LNCaP clone FGC (cell line): ENCODE measurements around the gene TRAPPC2L.

Source experiments
- DNase-seq: peaks from one replicate; pipeline ENCODE4 v3.0.0-alpha.2; 2011; ENCODE audit warnings: low read depth
- H3K4me3 ChIP-seq: 2 replicates; pipeline ENCODE4 v1.5.1; 2011; ENCODE audit warnings: mild to moderate bottlenecking, low read depth, low read length, control low read depth
- CTCF ChIP-seq: IDR thresholded peaks from 2 replicates; pipeline ENCODE4 v1.5.1; 2012; ENCODE audit warnings: mild to moderate bottlenecking; ENCODE audit not compliant: control insufficient read depth, insufficient read depth; ENCODE audit errors: extremely low read depth

The TRAPPC2L gene

DNA sequence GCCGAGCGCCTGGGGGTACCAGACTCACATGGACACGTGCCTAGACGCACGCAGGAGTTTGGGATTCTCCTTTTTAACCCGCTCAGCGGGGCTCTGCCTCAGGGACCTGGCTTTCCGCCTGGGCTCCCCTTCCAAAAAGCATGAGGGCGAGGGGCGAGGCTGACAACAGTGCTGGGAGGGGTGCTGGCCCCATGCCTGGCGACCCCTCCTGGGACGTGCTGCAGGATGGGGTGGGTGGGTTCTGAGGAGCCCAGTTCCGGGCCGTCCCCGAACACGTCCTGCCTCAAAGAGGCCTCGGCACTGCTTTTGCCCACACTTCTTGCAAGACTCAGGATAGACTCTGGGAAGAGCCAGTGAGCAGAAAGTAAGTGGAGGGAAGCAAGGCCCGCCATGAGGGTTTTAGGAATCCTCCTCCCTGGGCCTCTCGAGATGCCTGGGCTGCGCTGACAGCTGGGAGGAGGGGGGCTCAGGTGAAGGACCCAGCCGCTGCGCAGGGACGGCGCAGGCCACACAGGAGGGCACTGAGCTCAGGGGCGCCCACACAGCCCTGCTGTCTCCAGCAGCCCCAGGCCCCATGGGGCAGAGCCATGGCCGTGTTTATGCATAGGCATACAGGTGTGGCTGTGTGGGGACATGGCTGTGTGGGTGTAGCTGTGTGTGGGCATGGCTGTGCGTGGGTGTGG lies 24.9 kb downstream of the TRAPPC2L start:
- no peak overlapping the region for H3K4me3 ChIP-seq
- DNase-seq = no peak
- TF ChIP-seq CTCF = no peak

DNA sequence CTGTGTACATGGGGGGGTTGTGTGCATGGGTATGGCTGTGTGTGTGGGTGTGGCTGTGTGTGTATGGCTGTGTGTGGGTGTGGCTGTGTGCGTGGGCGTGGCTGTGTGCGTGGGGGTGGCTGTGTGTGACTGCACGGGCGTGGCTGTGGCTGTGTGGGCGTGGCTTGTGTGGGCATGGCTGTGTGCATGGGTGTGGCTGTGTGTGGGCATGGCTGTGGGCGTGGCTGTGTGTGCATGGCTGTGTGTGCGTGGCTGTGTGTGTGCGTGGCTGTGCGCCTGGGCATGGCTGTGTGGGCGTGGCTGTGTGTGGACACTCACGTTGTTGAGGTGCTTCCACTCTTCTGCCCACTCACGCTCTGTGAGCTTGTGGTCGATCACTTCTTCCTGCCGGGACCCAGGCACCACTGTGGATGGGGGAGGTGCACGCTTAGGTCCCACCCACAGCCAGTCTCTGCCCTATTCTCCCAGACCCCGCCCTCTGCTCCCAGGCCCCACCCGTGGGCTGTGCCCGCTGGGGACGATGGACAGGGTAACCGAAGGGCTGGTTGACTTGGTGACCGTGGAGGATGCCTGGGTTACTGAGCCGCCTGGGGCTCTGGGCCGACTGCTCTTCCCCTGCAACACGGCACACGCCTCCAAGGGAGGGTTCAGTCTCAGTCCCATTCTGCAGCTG lies 25.6 kb downstream of the TRAPPC2L start:
- H3K4me3 ChIP-seq = no peak overlapping the region
- peak; percentile 58 for DNase-seq
- no peak for TF ChIP-seq CTCF

DNA sequence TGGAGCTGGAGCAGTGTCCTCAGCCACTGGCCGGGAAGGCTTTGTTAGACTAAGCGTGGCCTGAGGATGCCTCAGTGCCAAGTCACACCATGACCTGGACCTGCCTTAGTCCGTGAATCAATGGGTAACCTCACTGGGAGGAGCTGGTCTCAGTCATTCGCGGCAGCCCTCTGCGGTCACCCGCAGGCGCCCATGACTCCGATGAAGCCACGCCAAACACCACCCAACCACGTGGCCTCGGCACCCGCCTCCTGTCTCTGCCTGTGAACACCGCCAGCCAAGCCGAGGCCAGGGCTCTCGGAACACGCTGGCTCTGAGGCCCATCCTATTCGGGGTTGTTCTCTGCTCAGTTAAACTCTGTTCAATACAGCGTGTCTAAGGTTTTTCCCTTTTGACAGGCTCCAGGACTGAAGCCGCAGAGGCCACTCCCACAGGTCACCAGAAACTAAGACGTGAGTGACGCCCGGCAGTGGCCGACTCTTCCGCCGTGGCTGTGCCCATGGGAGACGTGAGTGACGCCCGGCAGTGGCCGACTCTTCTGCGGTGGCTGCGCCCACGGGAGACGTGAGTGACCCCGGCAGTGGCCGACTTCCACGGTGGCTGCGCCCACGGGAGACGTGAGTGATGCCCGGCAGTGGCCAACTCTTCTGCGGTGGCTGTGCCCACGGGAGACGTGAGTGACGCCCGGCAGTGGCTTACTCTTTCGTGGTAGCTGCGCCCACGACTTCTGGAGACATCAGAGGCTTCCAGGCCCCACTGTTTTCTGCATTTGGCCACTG lies 26.4 kb downstream of the TRAPPC2L start:
- DNase-seq = no peak
- no peak for TF ChIP-seq CTCF
- no peak overlapping the region for H3K4me3 ChIP-seq

DNA sequence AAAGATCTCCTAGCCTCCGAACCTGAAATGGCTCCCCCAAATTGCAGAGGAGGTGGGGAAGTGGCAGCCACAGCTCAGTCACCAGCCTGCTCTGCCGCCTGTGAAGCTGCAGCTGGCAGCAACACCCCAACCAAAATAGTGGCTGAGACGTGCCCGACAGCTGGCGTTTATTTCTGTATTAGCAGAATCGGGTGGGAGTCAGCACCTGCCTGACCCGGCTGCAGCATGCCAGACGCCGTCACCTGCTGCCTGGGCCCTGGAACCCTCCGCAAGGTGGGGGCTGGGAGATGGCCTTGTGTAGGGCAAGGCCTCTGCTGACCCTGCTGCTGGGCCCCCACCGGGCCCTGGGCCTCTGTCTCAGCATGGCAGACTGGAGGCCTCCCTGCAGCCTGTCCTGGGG lies 27.0 kb downstream of the TRAPPC2L start:
- no peak for TF ChIP-seq CTCF
- H3K4me3 ChIP-seq = no peak overlapping the region
- DNase-seq = no peak

DNA sequence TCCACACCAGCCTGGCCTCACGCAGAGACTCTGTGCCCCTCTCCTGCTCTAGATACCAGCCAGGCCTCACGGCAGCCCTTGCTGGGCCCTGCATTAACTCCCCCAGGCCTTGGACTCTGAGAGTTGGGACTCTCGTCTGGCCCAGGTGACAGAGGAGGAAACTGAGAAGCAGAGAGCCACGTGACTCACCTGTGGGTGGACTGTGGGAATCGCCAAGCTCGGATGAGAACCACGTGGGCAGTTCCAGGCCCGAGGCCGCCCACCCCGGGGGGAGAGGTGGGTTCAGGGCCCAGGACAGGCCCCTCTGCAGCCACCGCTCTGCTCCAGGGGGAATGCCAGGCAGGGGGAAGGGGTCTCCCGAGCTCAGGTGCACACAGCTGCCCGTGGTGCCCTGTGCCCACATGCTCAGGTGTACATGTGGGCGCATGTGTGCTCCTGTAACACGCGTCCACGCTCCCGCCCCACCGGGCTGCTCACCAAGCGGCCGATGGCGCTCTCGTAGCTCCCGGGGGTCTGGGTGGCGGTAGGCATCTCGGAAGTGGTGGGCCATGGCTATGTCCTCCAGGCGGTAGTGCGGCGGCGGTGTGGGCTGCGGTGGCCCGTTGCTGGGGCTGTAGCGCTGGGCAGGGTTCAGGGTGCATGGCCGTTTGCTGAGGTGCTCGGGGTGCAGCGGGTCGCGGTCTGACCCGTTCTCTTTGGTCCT lies 27.8 kb downstream of the TRAPPC2L start:
- no peak overlapping the region for H3K4me3 ChIP-seq
- no peak for TF ChIP-seq CTCF
- DNase-seq = no peak

DNA sequence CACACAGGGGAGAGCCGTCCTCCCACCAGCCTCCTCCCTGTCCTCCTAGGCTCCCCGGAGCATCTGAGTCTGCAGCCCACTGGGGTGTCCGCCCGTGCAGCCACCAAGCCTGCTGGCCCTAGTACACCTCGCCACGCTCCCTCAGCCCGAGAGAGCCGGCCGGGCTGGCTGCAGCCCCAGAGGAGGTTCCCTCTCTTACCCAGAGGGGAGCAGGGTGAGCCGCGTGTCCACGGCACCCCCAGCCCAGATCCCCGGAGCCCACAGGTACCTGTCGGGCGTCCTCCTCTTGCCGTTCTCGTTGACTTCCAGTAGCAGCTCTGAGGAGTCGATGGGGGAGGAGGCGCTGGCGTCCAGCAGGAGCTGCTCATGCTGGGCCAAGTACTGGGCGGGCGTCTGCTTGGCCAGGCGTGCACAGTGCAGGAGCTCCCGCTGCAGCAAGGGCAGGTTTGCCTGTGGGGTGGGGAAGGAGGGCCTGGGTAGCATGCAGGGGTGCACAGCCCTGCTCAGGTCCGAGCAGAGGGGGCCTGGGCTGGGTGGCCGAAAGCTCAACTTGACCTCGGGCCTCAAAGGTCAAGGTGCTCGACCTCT lies 28.9 kb downstream of the TRAPPC2L start:
- no peak overlapping the region for H3K4me3 ChIP-seq
- TF ChIP-seq CTCF = no peak
- no peak for DNase-seq
